Measurements from ENCODE around the gene REM2. TPM values are rescaled to one million over a fixed set of nuclear protein-coding genes. Genes with fewer than 3 reads are reported as not detected.

The REM2 gene
- total and polyA plus RNA-seq, 2 donors (not counting 1 experiment from before 2014, with no cell fraction given) = 0.06 to 0.17 TPM

DNA sequence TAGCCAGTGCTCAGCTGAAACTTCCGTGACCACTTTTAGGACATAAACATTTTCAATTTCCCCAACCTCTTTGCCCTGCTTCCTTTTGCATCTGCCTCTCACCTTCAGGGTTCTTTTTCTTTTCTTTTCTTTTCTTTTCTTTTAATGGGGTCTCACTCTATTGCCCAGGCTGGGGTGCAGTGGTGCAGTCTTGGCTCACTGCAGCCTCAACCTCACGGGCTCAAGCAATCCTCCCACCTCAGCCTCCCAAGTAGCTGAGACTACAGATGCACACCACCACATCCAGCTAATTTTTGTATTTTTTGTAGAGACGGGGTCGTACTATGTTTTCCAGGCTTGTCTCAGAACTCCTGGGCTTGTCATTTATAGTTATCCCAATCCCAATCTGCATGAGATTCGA lies 16.1 kb upstream of the REM2 start:
- Histone ChIP-seq H3K36me3 (ENCODE audit: control insufficient read depth, insufficient read depth, low read length) (no peaks in the 10 kb centered on the region), H3K4me2 (ENCODE audit: extremely low read depth, insufficient read depth, low read length) (no peak overlapping the region), H2AFZ (ENCODE audit: low read length) (no peak overlapping the region), H3K79me2 (ENCODE audit: control insufficient read depth, insufficient read depth, low read length) (no peaks in the 10 kb centered on the region), H4K20me1 (ENCODE audit: control insufficient read depth, extremely low read depth, insufficient read depth, low read length) (no peaks in the 10 kb centered on the region), H3K27me3 (ENCODE audit: control insufficient read depth, insufficient read depth, low read length) (no peaks in the 10 kb centered on the region), H3K27ac (ENCODE audit: insufficient read depth, low read length) (no peak overlapping the region), H3K9ac (ENCODE audit: insufficient read depth, low read length) (no peak overlapping the region), H3K4me3 (replicated peaks in 1 of 4; ENCODE audit: control extremely low read depth in 1 of 4, insufficient read depth in 1 of 4, low read depth in 3 of 4, low read length in 4 of 4) (no peak overlapping the region), H3K9me3 (ENCODE audit: control insufficient read depth, insufficient read depth, low read depth, low read length) (no peaks in the 10 kb centered on the region), H3K4me1 (ENCODE audit: control insufficient read depth, extremely low read depth, insufficient read depth, low read length) (peaks cover 4% of the 10 kb centered on the region)
- TF ChIP-seq EZH2 (IDR thresholded peaks at IDR 0.05; ENCODE audit: low read length, missing control alignments) (no peak), CTCF (conservative IDR thresholded peaks at IDR 0.05 in 1 of 2, IDR thresholded peaks at IDR 0.05 in 1 of 2; ENCODE audit: low read depth in 1 of 2, low read length in 2 of 2) (no peak)
- DNase-seq (ENCODE audit: low read depth in 2 of 2) = no peak

DNA sequence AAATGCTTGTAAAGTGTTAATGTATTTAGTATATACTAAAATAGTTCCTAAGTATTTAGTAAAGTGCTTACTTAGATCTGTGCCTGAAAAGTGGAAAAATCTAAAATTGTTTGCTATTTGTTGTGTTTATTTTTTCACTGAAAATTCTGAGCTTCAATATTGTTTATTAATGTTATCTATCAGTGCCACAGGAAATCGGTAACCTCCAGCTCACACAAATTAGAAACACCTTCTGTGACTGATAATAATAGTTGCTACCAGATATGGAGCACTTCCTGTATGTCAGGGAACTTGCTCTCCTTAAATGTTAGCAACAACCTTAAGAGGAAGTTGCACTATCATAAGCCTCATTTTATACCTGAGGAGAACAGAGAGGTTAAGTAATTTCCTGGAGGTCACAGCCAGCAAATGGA lies 12.2 kb upstream of the REM2 start:
- TF ChIP-seq EZH2 (IDR thresholded peaks at IDR 0.05; ENCODE audit: low read length, missing control alignments) (no peak), CTCF (conservative IDR thresholded peaks at IDR 0.05 in 1 of 2, IDR thresholded peaks at IDR 0.05 in 1 of 2; ENCODE audit: low read depth in 1 of 2, low read length in 2 of 2) (no peak)
- Histone ChIP-seq H2AFZ (ENCODE audit: low read length) (peak overlapping the region; percentile 81), H3K4me2 (ENCODE audit: extremely low read depth, insufficient read depth, low read length) (peak overlapping the region; percentile 98), H3K79me2 (ENCODE audit: control insufficient read depth, insufficient read depth, low read length) (peaks cover 18% of the 10 kb centered on the region), H4K20me1 (ENCODE audit: control insufficient read depth, extremely low read depth, insufficient read depth, low read length) (no peaks in the 10 kb centered on the region), H3K27me3 (ENCODE audit: control insufficient read depth, insufficient read depth, low read length) (no peaks in the 10 kb centered on the region), H3K27ac (ENCODE audit: insufficient read depth, low read length) (peak overlapping the region; percentile 93), H3K4me3 (replicated peaks in 1 of 4; ENCODE audit: control extremely low read depth in 1 of 4, insufficient read depth in 1 of 4, low read depth in 3 of 4, low read length in 4 of 4) (peak overlapping the region; percentile 80 to 96 (median 88)), H3K36me3 (ENCODE audit: control insufficient read depth, insufficient read depth, low read length) (peaks cover 14% of the 10 kb centered on the region), H3K9me3 (ENCODE audit: control insufficient read depth, insufficient read depth, low read depth, low read length) (no peaks in the 10 kb centered on the region), H3K4me1 (ENCODE audit: control insufficient read depth, extremely low read depth, insufficient read depth, low read length) (peaks cover 4% of the 10 kb centered on the region), H3K9ac (ENCODE audit: insufficient read depth, low read length) (no peak overlapping the region)
- no peak for DNase-seq (ENCODE audit: low read depth in 2 of 2)

DNA sequence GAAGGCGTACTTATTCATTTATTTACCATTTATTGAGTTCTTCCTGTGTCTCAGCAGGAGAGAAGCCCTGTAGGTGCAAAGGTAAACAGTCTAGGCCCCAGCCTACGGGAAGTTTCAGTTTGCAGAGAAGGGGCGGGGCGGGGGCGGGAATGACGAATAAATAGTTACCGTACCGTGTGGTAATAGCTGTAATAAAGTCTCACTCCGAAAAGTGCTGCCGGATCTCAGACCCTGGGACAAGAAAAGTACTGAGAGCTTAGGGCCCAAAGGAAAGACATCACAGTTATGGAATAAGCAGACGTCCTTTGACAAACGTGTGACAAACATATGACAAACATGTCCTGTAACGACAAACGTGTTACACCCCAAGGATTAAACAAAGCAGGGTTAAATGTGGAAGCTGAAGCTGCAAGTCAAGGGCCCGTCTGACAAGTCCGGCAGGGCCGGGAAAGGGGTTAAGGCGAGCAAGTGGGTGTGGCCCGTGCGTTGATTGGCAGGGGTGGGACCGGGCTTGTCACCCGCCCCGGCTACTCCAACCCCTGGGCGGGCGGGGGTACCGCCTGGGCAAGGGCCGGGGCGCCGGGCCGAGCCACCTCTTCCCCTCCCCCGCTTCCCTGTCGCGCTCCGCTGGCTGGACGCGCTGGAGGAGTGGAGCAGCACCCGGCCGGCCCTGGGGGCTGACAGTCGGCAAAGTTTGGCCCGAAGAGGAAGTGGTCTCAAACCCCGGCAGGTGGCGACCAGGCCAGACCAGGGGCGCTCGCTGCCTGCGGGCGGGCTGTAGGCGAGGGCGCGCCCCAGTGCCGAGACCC lies 11.6 kb upstream of the REM2 start, which contains the start of gene LRP10:
Gene LRP10, plus strand, starts transcription at position 517 of the 809 bp plus-strand sequence. CDS start 564 bp downstream, outside the sequence.
- H4K20me1 ChIP-seq (ENCODE audit: control insufficient read depth, extremely low read depth, insufficient read depth, low read length) = no peaks in the 10 kb centered on the region
- H3K79me2 ChIP-seq (ENCODE audit: control insufficient read depth, insufficient read depth, low read length) = peaks cover 18% of the 10 kb centered on the region
- peak within 1 kb of the TSS; percentile 95 for H3K9ac ChIP-seq (ENCODE audit: insufficient read depth, low read length)
- peak within 1 kb of the TSS; percentile 98 for H3K4me2 ChIP-seq (ENCODE audit: extremely low read depth, insufficient read depth, low read length)
- H3K9me3 ChIP-seq (ENCODE audit: control insufficient read depth, insufficient read depth, low read depth, low read length) = no peaks in the 10 kb centered on the region
- peak within 1 kb of the TSS; percentile 93 for H3K27ac ChIP-seq (ENCODE audit: insufficient read depth, low read length)
- TF ChIP-seq EZH2 (IDR thresholded peaks at IDR 0.05; ENCODE audit: low read length, missing control alignments) = no peak
- TF ChIP-seq CTCF (conservative IDR thresholded peaks at IDR 0.05 in 1 of 2, IDR thresholded peaks at IDR 0.05 in 1 of 2; ENCODE audit: low read depth in 1 of 2, low read length in 2 of 2) = no peak
- H3K36me3 ChIP-seq (ENCODE audit: control insufficient read depth, insufficient read depth, low read length) = peaks cover 20% of the 10 kb centered on the region
- peak within 1 kb of the TSS; percentile 89 for H2AFZ ChIP-seq (ENCODE audit: low read length)
- peak within 1 kb of the TSS; percentile 80 to 96 (median 88) for H3K4me3 ChIP-seq (replicated peaks in 1 of 4; ENCODE audit: control extremely low read depth in 1 of 4, insufficient read depth in 1 of 4, low read depth in 3 of 4, low read length in 4 of 4)
- peaks cover 4% of the 10 kb centered on the region for H3K4me1 ChIP-seq (ENCODE audit: control insufficient read depth, extremely low read depth, insufficient read depth, low read length)
- DNase-seq (ENCODE audit: low read depth in 2 of 2) = peak; percentile 84 to 88
- no peaks in the 10 kb centered on the region for H3K27me3 ChIP-seq (ENCODE audit: control insufficient read depth, insufficient read depth, low read length)
